HG03039 (cell line): ENCODE measurements around the gene FAM193A.

Experiments
- ATAC-seq: cut with Tn5 transposase; IDR thresholded peaks from one replicate; pipeline ENCODE4 v1.9.1; 2021; ENCODE audit warnings: mild to moderate bottlenecking, moderate library complexity; ENCODE audit not compliant: unreplicated experiment

Gene FAM193A, protein sequence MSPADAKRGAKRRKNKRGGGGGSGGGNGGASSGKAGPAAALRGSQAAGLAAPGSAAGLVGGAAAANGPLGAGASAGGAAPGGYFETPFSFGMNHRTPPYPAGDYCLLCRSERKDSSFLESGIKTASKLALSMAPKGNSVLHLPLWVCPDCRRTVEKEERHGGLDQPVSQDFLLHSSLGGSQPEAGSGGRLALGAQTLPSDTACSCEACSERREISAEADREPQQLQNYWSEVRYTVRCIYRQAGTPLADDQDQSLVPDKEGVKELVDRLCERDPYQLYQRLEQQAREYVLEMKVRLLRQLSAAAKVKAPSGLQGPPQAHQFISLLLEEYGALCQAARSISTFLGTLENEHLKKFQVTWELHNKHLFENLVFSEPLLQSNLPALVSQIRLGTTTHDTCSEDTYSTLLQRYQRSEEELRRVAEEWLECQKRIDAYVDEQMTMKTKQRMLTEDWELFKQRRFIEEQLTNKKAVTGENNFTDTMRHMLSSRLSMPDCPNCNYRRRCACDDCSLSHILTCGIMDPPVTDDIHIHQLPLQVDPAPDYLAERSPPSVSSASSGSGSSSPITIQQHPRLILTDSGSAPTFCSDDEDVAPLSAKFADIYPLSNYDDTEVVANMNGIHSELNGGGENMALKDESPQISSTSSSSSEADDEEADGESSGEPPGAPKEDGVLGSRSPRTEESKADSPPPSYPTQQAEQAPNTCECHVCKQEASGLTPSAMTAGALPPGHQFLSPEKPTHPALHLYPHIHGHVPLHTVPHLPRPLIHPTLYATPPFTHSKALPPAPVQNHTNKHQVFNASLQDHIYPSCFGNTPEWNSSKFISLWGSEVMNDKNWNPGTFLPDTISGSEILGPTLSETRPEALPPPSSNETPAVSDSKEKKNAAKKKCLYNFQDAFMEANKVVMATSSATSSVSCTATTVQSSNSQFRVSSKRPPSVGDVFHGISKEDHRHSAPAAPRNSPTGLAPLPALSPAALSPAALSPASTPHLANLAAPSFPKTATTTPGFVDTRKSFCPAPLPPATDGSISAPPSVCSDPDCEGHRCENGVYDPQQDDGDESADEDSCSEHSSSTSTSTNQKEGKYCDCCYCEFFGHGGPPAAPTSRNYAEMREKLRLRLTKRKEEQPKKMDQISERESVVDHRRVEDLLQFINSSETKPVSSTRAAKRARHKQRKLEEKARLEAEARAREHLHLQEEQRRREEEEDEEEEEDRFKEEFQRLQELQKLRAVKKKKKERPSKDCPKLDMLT (N-terminal part only)

GRCh38 chr4:2536193-2537010 lies at the start of gene FAM193A:
TSS of gene FAM193A (plus strand) at chr4:2536647. CDS start at chr4:2536916, 269 bp downstream.
- peak; percentile 87 for ATAC-seq

- ATAC-seq = no peak
These were observed 49.5 kb upstream of the FAM193A start for GRCh38 chr4:2486981-2487380.

- peak; percentile 54 for ATAC-seq
These were observed 48.8 kb upstream of the FAM193A start for GRCh38 chr4:2487632-2488031.

DNA sequence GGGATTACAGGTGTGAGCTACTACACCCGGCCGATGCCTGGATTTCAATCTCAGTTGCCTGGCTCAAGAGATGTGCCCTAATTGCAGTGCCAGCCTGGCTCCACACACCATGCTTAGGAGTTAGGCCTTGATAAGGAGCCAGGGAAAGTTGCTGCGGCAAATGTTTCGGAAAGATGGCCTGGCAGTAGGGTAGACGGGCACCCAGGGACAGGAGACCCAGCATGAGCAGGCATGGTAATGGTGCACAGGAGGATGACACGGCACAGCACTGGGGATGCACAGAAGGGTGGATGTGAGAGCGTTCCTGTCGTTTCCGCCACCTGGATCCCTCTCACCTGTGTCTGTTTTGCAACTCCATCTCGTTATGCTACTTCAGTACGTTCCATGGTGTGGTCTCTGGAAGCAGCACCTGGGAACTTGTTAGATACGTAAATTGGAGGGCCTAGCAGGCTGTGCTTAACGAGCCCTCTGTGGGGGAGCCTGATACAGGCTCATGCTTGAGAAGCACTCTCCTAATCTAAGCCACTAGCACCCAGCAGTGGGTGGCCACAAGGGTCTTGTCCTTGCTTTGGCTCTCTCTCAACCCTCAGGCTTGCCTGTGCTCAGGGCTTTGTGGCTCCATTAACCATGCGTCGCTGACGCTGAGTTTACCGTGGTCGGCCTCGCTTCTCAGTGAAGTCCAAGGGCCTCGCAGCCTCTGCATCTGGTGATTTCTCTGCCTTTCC lies 47.2 kb upstream of the FAM193A start:
- no peak for ATAC-seq

GRCh38 chr4:2489841-2490552 lies 46.5 kb upstream of the FAM193A start:
- no peak for ATAC-seq

GRCh38 chr4:2492970-2493369 lies 43.5 kb upstream of the FAM193A start:
- ATAC-seq = no peak

- no peak for ATAC-seq
These were observed 41.5 kb upstream of the FAM193A start for GRCh38 chr4:2494992-2495391.

DNA sequence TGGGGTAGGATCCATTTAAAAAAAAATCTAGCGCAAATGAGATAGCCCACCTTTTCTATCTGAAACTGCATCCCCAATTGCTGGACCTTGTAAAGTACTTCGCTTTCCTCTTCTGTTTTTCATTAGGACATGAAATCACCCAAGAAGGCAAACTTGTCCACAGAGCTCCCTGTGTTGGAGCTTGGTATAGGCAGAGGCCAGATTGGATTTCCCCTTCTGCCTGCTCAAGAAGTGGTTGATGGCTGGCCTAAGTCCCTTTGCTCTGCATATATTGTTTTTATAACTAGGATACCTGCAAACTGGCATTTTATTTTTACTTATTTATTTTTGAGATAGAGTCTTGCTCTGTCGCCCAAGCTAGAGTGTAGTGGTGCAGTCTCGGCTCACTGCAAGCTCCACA lies 39.1 kb upstream of the FAM193A start:
- no peak for ATAC-seq

GRCh38 chr4:2497931-2498330 lies 38.5 kb upstream of the FAM193A start:
- peak; percentile 74 for ATAC-seq

GRCh38 chr4:2500547-2500946 lies 35.9 kb upstream of the FAM193A start:
- no peak for ATAC-seq

- no peak for ATAC-seq
These were observed 35.3 kb upstream of the FAM193A start for GRCh38 chr4:2501034-2501594.

GRCh38 chr4:2503809-2504208 lies 32.6 kb upstream of the FAM193A start:
- no peak for ATAC-seq

DNA sequence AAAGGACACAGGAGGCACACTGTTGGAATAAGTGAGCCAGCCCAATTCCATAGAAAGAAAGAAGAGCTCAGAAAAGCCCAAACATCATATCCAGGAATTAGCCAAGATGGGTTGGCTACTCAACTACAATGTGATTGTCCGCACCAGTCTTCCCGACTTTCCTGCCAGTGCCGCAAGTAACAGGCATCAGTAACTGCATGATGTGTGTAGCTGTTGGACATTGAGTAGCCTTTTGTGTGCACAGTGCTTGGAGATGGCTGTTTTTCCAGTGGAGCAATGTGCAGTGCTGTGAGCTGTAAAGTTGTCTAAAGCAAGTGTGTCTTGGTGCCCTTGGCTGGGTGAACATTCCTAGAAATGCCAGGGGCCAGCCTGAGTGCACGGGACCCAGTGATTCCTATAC lies 29.2 kb upstream of the FAM193A start:
- no peak for ATAC-seq

- no peak for ATAC-seq
These were observed 28.6 kb upstream of the FAM193A start for GRCh38 chr4:2507855-2508254.

DNA sequence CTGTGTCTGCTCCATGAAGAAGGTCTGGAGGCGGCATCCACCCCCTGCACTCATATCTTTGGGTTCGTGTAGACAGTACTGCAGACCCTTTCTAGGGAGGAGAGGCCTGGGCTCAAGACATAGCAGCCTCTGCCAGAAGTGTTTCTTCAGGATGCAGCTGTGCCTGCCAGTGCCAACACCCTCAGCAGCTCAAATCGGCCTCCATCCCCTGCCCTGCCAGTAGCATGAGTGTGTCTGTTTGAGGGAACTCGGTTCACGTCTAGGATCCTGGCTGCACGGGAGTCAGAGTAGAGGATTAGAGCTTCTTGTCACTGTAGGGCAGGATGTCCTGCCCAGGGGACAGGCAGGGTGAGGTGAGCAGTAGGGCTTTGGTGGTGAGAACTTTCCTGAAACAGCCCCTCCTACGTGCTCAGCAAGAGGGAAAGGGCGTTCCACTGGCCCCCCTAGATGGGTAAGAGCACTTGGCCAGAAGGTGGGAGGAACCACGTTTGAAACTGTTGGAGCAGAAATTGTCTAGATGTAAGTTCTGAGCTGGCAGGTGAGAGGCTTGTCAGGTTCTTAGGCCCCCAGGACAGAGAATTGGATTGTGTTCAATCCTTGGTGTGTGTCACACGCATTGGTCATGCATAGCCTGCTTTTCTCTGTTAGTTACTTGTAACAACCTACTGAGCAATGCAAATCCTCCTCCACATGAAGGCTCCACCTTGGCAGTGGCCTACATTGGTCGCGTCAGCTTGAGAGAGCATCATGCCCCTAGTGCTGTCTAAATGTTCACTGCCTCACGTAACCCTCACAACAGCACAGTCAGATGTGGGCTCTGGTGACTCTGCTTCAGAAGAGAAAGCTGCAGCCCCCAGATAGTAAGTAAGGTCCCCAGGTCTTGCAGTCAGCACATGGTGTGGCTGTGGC lies 25.8 kb upstream of the FAM193A start:
- ATAC-seq = no peak

DNA sequence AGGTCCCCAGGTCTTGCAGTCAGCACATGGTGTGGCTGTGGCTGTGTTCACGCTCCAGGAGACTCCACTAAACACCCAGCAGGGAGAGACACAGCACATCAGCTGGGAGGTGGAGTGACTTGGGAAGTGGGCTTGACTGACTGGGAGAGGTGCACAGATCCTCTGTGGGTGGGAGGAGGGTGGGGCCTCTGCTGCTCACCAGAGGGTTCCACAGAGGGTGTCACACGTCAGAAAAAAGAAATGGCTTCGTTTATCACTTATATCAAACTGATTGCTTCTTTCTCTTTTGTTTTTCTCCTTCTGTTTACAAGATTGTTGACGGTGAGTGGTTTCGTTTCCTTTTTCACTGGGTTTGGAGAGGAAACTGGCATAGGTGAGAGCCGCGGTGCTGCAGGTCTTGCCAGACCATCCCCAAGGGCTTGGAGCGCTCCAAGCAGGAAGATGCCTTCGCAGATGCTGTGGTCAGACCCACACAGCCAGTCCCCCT lies 24.8 kb upstream of the FAM193A start:
- ATAC-seq = no peak

- ATAC-seq = no peak
These were observed 23.9 kb upstream of the FAM193A start for GRCh38 chr4:2512396-2513135.
